ENCODE measurements around the gene LATS1. TPM values are rescaled to one million over a fixed set of nuclear protein-coding genes. Genes with fewer than 3 reads are reported as not detected.
A peak's percentile ranks its signal among the peaks of the same experiment; 100 is the strongest.
"Not testable (repeated sequence)": the region's sequence is repeated elsewhere in the genome, so short reads cannot be mapped to it uniquely, and the experiment has no call there.

The LATS1 gene
- total RNA-seq, 1 experiment from 2014 or later: 20.7 TPM

DNA sequence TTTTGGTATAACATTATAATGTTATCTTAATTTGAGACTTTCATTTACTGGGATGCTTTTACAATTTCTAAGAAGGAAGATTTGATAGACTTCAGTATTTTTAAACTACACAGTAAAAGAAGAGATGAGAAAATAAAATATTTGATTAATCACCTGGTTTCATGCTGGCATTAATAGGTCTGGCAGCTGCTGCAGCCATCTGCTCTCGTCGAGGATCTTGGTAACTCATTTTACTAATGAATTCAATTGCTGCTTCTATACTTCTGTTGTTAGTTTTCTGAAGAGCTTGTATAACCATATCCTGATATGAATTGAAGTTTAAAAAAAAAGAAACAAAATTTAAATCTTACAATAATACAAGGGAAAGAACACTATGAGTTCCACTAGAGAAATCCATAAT lies 23.0 kb downstream of the LATS1 start:
- TF ChIP-seq CTCF (IDR thresholded peaks at IDR 0.05; ENCODE audit: unreplicated experiment): no peak
- no peaks in the 10 kb centered on the region for H3K27me3 Mint-ChIP-seq (ENCODE audit: unreplicated experiment)
- H3K4me1 Mint-ChIP-seq (ENCODE audit: low read depth, unreplicated experiment): no peaks in the 10 kb centered on the region
- no peaks in the 10 kb centered on the region for H3K9me3 Mint-ChIP-seq (ENCODE audit: low read depth, unreplicated experiment)
- intact Hi-C loops (cut with micrococcal nuclease; ENCODE audit: unreplicated experiment): no loop called here
- H3K27ac Mint-ChIP-seq (ENCODE audit: unreplicated experiment): no peak overlapping the region
- CTCF ChIA-PET: no interaction called here
- no TSS peak for BruUV-seq (replicated peaks)
- DNase-seq: no peak
- no peak overlapping the region for H3K4me3 Mint-ChIP-seq (ENCODE audit: low read depth, unreplicated experiment)
- H3K36me3 Mint-ChIP-seq (ENCODE audit: insufficient read depth, unreplicated experiment): peaks cover 10% of the 10 kb centered on the region

GRCh38 chr6:149691201-149691600 lies 26.7 kb downstream of the LATS1 start:
- no peak for DNase-seq
- H3K4me1 Mint-ChIP-seq (ENCODE audit: low read depth, unreplicated experiment): no peaks in the 10 kb centered on the region
- BruUV-seq (replicated peaks): no TSS peak
- H3K36me3 Mint-ChIP-seq (ENCODE audit: insufficient read depth, unreplicated experiment): peaks cover 10% of the 10 kb centered on the region
- CTCF ChIA-PET: no interaction called here
- no peak overlapping the region for H3K27ac Mint-ChIP-seq (ENCODE audit: unreplicated experiment)
- H3K4me3 Mint-ChIP-seq (ENCODE audit: low read depth, unreplicated experiment): no peak overlapping the region
- no peak for TF ChIP-seq CTCF (IDR thresholded peaks at IDR 0.05; ENCODE audit: unreplicated experiment)
- intact Hi-C loops (cut with micrococcal nuclease; ENCODE audit: unreplicated experiment): no loop called here
- no peaks in the 10 kb centered on the region for H3K9me3 Mint-ChIP-seq (ENCODE audit: low read depth, unreplicated experiment)
- H3K27me3 Mint-ChIP-seq (ENCODE audit: unreplicated experiment): no peaks in the 10 kb centered on the region

DNA sequence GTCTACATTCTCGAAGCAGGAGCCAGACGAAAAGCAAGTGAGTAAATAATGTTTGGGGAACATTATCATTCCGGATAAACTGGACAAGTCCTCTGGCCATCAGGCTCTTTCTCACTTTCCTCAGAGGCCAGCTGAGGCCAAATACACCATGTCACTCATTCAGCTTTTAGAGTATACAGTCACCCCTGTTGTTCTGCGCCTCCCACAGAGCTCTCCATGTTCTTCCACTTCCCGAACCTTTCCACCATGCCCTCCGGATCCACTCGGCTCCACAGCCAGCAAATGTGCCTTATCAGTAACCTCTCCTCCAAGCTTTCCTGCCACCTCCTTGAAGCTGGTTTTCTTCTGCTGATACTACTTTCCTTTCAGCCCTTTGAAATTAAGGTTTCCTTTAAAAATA lies 31.7 kb downstream of the LATS1 start:
- no peaks in the 10 kb centered on the region for H3K9me3 Mint-ChIP-seq (ENCODE audit: low read depth, unreplicated experiment)
- peak overlapping the region; percentile 19 for H3K27ac Mint-ChIP-seq (ENCODE audit: unreplicated experiment)
- no TSS peak for BruUV-seq (replicated peaks)
- H3K27me3 Mint-ChIP-seq (ENCODE audit: unreplicated experiment): no peaks in the 10 kb centered on the region
- H3K4me1 Mint-ChIP-seq (ENCODE audit: low read depth, unreplicated experiment): no peaks in the 10 kb centered on the region
- DNase-seq: no peak
- TF ChIP-seq CTCF (IDR thresholded peaks at IDR 0.05; ENCODE audit: unreplicated experiment): no peak
- no peak overlapping the region for H3K4me3 Mint-ChIP-seq (ENCODE audit: low read depth, unreplicated experiment)
- CTCF ChIA-PET: no interaction called here
- intact Hi-C loops (cut with micrococcal nuclease; ENCODE audit: unreplicated experiment): no loop called here
- H3K36me3 Mint-ChIP-seq (ENCODE audit: insufficient read depth, unreplicated experiment): peaks cover 9% of the 10 kb centered on the region

GRCh38 chr6:149683256-149683859 lies 34.5 kb downstream of the LATS1 start:
- Mint-ChIP-seq H3K9me3 (ENCODE audit: low read depth, unreplicated experiment) (no peaks in the 10 kb centered on the region), H3K4me3 (ENCODE audit: low read depth, unreplicated experiment) (no peak overlapping the region), H3K36me3 (ENCODE audit: insufficient read depth, unreplicated experiment) (peaks cover 9% of the 10 kb centered on the region), H3K4me1 (ENCODE audit: low read depth, unreplicated experiment) (no peaks in the 10 kb centered on the region), H3K27ac (ENCODE audit: unreplicated experiment) (no peak overlapping the region), H3K27me3 (ENCODE audit: unreplicated experiment) (no peaks in the 10 kb centered on the region)
- CTCF ChIA-PET: interaction anchor here (0.6 kb wide), 1 partner anchor 31 kb away, joined by 5 read pairs; no protein-coding TSS in a partner anchor
- intact Hi-C loops (cut with micrococcal nuclease; ENCODE audit: unreplicated experiment): no loop called here
- no peak for DNase-seq
- TSS peak; percentile 35 for BruUV-seq (replicated peaks)
- no peak for TF ChIP-seq CTCF (IDR thresholded peaks at IDR 0.05; ENCODE audit: unreplicated experiment)

- H3K9me3 Mint-ChIP-seq (ENCODE audit: low read depth, unreplicated experiment); H3K27ac Mint-ChIP-seq (ENCODE audit: unreplicated experiment); CTCF ChIA-PET: not testable (repeated sequence)
Observed at GRCh38 chr6:149681845-149682244, 36.1 kb downstream of the LATS1 start.

More at GRCh38 chr6:149681845-149682244, 36.1 kb downstream of the LATS1 start:
- DNase-seq; BruUV-seq (replicated peaks); H3K4me3 Mint-ChIP-seq (ENCODE audit: low read depth, unreplicated experiment); intact Hi-C loops (cut with micrococcal nuclease; ENCODE audit: unreplicated experiment); H3K4me1 Mint-ChIP-seq (ENCODE audit: low read depth, unreplicated experiment); H3K27me3 Mint-ChIP-seq (ENCODE audit: unreplicated experiment): not testable (repeated sequence)
- peaks cover 12% of the 10 kb centered on the region for H3K36me3 Mint-ChIP-seq (ENCODE audit: insufficient read depth, unreplicated experiment)
